ENCODE measurements around the gene RIC8B.
"Not testable (repeated sequence)": the region's sequence is repeated elsewhere in the genome, so short reads cannot be mapped to it uniquely, and the experiment has no call there.

RIC8B gene

GRCh38 chr12:106774005-106774807 lies at the start of gene RIC8B:
TSS of gene RIC8B (plus strand) at chr12:106774682. CDS start at chr12:106774746, 64 bp downstream.
- DNase-seq = peak; percentile 91

- DNase-seq = no peak
These were observed 49.5 kb upstream of the RIC8B start for GRCh38 chr12:106724934-106725333.

DNA sequence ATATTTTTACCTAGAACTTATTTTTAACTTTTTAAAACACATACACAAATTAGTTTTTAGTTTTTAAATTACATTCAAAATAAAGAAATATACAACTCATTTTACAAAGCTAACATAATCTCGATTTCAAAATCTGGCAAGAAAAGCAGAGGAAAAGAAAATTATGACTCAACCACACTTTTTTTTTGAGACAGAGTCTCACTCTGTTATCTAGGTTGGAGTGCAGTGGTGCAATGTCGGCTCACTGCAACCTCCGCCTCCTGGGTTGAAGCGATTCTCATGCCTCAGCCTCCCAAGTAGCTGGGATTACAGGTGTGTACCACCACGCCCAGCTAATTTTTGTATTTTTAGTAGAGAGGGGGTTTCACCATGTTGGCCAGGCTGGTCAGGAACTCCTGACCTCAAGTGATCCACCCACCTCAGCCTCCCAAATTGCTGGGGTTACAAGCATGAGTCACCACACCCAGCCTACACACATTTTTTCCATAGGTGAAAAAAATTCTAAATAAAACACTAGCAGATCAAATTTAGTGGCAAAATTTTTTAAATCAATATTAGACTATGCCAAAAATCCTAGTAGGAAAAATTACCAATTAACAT lies 47.8 kb upstream of the RIC8B start:
- not testable (repeated sequence) for DNase-seq

DNA sequence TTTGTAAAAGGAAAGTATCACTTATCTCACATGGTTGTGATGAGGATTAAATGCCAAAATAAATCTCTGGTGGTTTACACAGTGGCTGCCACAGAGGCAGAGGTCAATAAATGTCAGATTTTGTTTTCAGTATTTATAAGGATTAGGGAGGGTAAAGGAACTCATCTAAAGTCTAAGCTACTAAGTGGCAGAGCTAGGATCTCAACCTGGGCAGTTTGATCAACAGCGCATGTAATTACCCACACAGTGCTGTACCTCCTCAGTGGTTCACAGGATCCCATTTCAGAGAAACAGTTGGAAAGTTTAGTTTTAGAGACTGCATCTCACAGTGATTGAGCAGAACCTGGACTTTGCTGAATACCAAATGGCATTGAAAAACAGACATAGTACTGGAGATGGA lies 44.9 kb upstream of the RIC8B start:
- DNase-seq = no peak

GRCh38 chr12:106732890-106733289 lies 41.6 kb upstream of the RIC8B start:
- DNase-seq = no peak

DNA sequence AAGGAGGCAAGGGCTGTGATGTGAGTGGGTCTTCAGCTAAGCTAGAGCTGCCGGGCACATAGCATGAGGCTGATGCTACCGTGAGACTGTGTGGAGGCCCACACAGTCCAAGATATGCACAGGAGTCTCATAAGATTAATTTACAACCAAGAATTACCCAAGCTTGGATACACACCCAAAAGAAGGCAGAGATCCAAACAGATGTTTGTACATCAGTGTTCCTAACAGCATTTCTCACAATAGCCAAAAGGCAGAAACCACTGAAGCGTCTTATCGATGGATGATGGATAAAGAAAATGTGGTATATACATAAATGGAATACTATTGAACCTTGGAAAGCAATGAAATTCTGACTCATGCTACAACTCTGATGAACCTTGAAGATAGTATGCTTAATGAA lies 40.8 kb upstream of the RIC8B start:
- no peak for DNase-seq

DNA sequence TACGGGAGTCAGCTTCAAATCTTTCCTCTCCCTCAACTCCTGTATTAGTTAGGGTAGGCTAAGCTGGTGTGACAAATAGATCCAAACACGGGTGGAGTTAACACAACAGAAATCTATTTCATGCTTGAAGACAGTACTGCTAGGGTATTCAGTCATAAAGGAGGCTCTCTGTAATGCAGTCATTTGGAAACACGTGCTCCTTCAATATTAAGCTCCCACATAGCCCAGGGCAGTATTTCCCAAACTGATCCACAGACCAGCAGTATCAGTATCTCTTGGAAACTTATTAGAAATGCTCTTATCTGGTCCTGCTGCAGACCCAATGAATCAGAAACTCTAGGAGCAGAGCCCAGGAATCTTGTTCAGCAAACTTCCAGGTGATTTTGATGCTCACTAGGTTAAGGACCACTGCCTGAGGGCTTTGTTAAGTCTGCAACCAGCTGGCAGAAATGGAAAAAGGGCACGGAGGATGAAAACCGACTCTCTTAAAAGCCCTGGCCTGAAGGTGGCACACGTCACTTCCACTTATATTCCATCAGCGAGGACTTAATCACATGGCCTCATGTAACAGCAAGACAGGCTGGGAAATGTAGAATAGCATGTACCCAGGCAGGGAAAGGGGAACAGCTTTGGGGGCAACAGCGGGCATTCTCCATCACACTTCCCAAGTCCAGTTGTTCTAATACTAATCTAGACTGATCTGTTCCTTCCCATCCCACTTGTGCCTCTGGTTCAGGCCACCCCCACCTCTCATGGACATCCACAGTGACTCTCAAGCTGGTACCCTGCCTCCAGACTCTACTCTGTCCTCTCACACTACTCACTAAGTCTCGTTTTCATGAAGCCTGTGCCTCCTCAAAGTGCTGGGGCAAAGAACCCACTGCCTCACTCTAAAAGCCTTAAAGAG lies 38.2 kb upstream of the RIC8B start:
- peak; percentile 36 for DNase-seq

DNA sequence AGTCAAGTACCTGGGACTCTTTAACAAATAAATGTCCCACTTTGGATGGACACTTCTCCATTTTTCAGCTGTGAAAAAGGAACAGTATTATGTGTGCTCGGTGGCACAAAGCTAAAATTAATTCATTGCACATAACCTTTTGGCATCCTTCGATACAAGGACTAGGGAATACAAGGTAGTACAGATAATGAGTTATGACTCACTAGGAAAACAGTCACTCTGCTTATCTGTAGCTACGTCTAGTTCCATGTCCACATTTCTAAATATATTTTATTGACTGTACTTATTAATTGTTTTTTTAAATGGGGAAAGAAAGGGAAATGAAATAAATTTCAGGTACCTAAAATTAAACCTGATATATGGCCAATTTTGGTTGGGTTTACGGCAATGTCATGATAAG lies 35.2 kb upstream of the RIC8B start:
- no peak for DNase-seq

DNA sequence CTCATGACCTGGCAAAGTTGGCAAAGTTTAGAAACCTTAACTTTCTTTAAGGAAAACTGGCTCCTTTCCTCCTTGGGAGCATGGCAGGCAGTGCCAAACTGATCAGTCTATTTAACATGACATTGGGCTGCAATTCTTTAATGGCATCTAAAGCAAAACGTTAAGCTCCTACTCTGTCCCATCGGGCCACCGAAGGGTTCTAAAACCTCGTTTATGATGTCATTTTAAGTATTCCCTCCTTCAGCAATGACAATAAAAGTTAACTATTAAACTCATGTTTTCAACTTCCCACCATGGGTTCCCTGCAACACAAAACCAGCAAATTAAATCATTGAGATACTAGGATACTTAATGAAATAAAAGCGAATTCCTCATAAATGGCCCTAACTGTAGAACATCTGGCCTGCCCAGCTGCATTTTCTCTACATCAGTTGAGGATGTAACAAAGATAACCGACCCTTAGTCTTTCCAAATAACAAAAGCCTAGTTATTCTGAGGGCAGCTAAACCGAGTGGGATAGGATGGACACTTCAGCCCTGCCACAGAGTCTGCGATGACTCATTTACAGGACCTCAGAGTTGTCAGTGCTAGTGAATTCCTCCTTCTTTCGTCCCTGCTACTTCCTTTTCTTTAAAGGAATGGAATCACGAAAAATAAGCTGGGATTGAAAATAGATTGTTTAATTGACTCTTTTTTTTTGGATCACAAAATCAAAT lies 34.5 kb upstream of the RIC8B start:
- no peak for DNase-seq

- no peak for DNase-seq
These were observed 33.7 kb upstream of the RIC8B start for GRCh38 chr12:106740818-106741217.

DNA sequence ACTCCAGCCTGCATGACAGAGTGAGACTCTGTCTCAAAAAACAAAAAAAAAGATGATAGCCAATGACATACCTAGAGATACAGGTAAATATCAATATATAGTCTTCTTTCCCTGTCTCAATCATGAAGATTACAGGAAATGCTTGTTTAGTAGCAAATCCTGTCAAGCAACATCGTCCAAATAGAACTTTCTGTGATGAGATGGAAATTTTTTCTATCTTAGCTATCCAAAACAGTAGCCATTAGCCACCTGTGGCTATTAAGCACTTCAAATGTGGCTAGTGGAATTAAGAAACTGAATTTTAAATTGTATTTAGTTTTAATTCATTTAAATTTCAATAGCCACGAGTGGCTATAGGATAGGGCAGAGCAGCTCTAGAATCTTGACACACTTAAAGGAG lies 33.2 kb upstream of the RIC8B start:
- DNase-seq = no peak

DNA sequence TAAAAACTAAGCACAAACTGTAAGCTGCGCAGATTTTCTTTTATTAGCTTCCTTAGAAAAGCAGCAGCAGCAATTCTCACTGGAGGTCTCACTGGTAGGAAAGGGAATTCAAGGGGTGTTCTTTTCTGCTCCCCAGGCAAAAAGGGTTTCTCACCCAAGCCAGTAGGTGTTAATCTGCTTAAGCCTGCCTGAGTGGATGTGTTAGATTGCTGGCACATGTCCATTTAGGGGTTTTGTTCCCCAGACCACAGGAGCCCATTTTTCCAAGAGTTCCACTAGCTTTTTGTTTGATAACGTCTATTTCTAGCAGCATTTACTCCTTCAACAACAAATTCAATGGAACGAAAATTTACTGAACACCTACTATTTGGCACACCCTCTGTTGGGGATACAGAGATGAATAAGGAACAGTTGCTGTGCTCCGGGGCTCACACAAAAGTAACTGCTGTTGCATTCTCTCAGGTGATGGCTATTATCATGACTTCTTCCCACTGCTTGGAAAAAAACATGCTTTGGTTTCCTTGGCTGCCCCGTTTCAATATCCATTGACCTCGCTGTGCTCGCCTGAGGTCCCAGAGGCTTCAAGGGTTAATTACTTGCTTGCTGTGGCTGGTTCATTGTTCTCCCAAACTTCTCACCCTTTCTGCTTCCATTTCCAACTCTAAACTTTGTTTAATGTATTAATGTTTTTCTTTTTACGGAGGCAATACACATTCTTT lies 31.1 kb upstream of the RIC8B start:
- DNase-seq = no peak

- no peak for DNase-seq
These were observed 29.9 kb upstream of the RIC8B start for GRCh38 chr12:106744600-106744999.

- DNase-seq = no peak
These were observed 29.2 kb upstream of the RIC8B start for GRCh38 chr12:106745181-106745745.

GRCh38 chr12:106747973-106748436 lies 26.5 kb upstream of the RIC8B start:
- DNase-seq = peak; percentile 84

DNA sequence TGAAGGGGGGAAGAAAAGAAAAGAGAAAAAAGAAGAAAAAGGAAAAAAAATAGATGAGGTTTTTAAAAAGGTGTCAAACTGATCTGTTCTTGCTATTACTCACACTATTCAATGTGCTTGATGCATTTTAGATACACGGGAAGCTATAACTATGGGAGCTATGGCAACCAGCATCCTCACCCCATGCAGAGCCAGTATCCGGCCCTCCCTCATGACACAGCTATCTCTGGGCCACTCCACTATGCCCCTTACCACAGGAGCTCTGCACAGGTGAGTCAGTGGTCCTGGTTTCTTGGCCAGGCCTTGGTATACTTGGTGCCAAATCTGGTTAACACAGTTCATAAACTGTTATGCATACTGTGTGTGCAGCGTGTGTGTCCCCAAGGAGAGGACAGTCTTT lies 24.0 kb upstream of the RIC8B start:
- peak; percentile 36 for DNase-seq

DNA sequence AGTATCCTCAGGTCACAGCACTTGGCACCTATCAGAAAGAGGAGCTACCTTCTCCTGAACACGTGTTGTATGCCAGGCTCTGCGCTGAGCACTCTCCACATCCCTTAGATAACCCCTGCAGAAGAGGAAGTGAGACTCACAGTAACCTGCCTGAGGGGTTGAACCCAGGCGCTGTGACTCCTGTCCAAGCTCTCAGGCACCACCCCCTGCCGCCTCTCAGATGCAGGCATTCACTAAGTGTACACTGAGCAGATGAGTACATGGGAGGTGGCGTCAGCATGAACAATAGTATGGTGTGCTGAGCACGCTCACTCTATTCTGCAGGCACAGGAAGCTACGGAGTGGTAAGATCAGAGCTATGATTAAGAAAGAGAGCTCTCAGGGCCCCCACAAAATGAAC lies 21.0 kb upstream of the RIC8B start:
- peak; percentile 71 for DNase-seq

GRCh38 chr12:106754331-106754730 lies 20.2 kb upstream of the RIC8B start:
- no peak for DNase-seq

GRCh38 chr12:106757623-106758348 lies 16.7 kb upstream of the RIC8B start:
- no peak for DNase-seq

DNA sequence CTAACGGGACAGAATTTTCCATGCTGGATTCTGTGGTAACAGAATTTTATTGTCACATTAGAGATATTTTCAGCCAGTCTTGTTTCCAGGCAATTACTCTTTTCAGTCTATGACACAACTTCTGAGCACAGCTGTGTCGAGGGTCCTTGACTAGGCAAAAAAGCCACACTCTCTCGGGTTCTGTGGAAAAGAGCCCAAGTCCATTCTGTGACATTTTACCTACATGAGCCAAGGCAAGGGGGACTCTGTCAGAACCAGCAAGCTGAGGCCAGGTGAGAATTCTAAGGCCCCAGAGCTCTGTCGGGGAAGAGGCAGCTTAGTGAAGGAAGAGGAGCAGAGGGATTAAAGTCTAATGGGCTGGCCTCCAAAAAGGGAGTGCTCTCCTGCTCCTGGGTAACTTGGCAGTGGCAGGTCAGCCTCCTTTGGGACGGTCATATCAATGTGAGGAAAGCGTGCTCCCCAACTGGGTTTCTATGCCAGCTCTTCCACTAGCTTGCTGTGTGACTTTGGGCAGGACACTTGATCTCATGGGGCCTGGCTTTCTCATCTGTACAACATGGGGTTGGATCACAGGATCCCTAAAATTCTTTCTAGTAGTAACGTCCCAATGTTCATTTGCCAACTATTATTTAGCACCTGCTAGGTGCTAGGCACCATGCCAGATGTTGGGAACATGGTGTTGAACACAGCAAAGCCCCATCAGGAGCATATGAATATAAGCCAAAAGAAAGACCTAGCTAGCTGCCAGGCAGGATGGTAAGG lies 16.0 kb upstream of the RIC8B start:
- no peak for DNase-seq

All from CD4-positive, alpha-beta T cell treated with Interleukin-4 for 4 hours (primary cell).